ENCODE results near the gene TBL1XR1. TPM values are rescaled to one million over a fixed set of nuclear protein-coding genes. Genes with fewer than 3 reads are reported as not detected.

Gene TBL1XR1
- total RNA-seq, 1 experiment from 2014 or later = 180 TPM

DNA sequence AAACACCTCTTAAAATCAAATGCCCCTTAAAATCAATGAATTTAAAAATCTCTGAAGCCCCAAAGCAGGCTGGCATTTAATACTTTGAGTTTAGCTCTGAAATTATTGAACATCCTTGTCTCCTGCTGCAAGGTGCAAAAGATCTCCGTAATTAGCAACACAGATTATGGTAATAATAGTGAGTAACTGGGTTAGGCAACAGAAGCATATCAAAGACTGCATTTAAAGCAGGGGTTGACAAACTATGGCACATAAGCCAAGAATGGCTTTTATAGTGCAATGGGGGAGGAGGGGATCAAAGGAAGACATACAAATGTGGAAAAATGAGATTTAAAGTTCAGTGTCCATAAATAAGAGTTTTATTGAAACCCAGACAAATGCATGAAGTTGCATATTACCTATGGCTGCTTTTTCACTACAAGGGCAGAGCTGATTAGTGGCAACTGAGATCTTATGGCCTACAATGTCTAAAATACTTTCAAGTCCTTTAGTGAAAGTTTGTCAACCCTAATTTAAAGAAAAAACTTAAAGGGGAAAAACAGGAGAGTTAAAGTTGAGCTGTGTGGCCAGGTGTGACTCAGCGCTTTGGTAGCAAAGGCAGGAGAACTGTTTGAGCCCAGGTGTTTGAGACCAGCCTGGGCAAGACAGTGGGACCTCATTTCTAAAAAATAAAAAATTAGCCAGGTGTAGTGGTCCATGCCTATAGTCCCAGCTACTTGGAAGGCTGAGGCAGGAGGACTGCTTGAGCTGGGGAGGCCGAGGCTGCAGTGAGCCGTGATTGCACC is 157.6 kb downstream of the TBL1XR1 start:
- Histone ChIP-seq H3K9ac (ENCODE audit: low read length) (peak overlapping the region; percentile 27), H3K36me3 (ENCODE audit: control insufficient read depth in 1 of 2, insufficient read depth in 2 of 2, low read length in 2 of 2) (peaks cover 5 to 19% of the 10 kb centered on the region in 2 experiments; a peak in 3 of 4 replicates), H2AFZ (ENCODE audit: low read depth, low read length, poor library complexity, severe bottlenecking) (no peak overlapping the region), H3K27ac (ENCODE audit: low read depth, low read length) (peak overlapping the region; percentile 33; the same call in 1 of the 2 replicates), H3K79me2 (ENCODE audit: insufficient read depth, low read length) (peaks cover 8% of the 10 kb centered on the region), H3K4me1 (ENCODE audit: control insufficient read depth in 1 of 2, insufficient read depth in 2 of 2, low read length in 2 of 2) (peaks cover 9 to 39% of the 10 kb centered on the region in 2 experiments), H3K9me2 (ENCODE audit: insufficient read depth) (0 out of 2 replicates have a peak, but pooled peaks cover 3% of the 10 kb centered on the region), H3K4me2 (ENCODE audit: low read length) (peak overlapping the region; percentile 22), H3K27me3 (ENCODE audit: insufficient read depth, low read length) (no peaks in the 10 kb centered on the region), H3K9me3 (ENCODE audit: control insufficient read depth in 1 of 2, insufficient read depth in 1 of 2, low read depth in 1 of 2, low read length in 2 of 2) (no peaks in the 10 kb centered on the region), H4K20me1 (ENCODE audit: insufficient read depth) (no peaks in the 10 kb centered on the region), H3K4me3 (replicated peaks in 1 of 2; ENCODE audit: low read depth in 1 of 2, low read length in 2 of 2) (no peak overlapping the region)
- peak; percentile 64 for ATAC-seq
- no peak for DNase-seq (ENCODE audit: low read depth, low spot score)
- intact Hi-C loops (cut with micrococcal nuclease) = no loop called here
- ChIA-PET RAD21 (ENCODE audit: low non-redundant PET in 1 of 2, low total read pairs in 2 of 2, uncharacterized antibody in 2 of 2, unreplicated experiment in 2 of 2) (no interaction called here), CTCF (no interaction called here), POLR2A (no interaction called here)
- BruUV-seq (replicated peaks) = no TSS peak
- TF ChIP-seq EZH2phosphoT487 (IDR thresholded peaks at IDR 0.05; ENCODE audit: borderline replicate concordance) = no peak
- TF ChIP-seq SP1 (IDR thresholded peaks at IDR 0.05; ENCODE audit: low read depth) = no peak
- no peak for TF ChIP-seq CBX3 (IDR thresholded peaks at IDR 0.05; ENCODE audit: low read depth)

DNA sequence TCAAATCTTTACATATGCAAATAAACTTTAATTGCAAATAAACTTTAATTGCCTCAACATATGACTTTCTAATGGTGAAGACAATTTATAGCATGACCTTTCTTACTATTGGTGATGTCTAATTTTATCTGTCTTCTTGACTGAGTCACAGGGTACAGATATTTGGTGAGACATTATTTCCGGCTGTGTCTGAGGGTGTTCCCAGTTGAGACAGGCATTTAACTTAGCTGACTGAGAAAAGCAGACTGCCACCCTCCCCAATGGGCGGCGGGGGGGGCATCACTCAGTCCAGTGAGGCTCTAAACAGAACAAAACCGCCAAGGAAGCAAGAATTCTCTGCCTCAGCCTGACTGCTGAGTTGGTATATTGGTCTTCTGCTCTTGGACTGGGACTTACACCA is 160.0 kb downstream of the TBL1XR1 start:
- peaks cover 8% of the 10 kb centered on the region for H3K79me2 ChIP-seq (ENCODE audit: insufficient read depth, low read length)
- TF ChIP-seq ELF1 (IDR thresholded peaks at IDR 0.05; ENCODE audit: borderline replicate concordance, low read depth) (no peak), EZH2 (IDR thresholded peaks at IDR 0.05) (no peak), ZNF274 (IDR thresholded peaks at IDR 0.05; ENCODE audit: low read depth, low read length) (no peak), FOSL1 (IDR thresholded peaks at IDR 0.05; ENCODE audit: low read depth) (no peak), SRF (IDR thresholded peaks at IDR 0.05; ENCODE audit: low read depth) (no peak), SP1 (IDR thresholded peaks at IDR 0.05; ENCODE audit: low read depth) (no peak), RAD21 (IDR thresholded peaks at IDR 0.05; ENCODE audit: low read depth) (no peak)
- TF ChIP-seq, protein P1, sequence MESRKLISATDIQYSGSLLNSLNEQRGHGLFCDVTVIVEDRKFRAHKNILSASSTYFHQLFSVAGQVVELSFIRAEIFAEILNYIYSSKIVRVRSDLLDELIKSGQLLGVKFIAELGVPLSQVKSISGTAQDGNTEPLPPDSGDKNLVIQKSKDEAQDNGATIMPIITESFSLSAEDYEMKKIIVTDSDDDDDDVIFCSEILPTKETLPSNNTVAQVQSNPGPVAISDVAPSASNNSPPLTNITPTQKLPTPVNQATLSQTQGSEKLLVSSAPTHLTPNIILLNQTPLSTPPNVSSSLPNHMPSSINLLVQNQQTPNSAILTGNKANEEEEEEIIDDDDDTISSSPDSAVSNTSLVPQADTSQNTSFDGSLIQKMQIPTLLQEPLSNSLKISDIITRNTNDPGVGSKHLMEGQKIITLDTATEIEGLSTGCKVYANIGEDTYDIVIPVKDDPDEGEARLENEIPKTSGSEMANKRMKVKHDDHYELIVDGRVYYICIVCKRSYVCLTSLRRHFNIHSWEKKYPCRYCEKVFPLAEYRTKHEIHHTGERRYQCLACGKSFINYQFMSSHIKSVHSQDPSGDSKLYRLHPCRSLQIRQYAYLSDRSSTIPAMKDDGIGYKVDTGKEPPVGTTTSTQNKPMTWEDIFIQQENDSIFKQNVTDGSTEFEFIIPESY (IDR thresholded peaks at IDR 0.05; ENCODE audit: extremely low read depth, insufficient replicate concordance, low read length) = no peak
- TF ChIP-seq, protein P2, sequence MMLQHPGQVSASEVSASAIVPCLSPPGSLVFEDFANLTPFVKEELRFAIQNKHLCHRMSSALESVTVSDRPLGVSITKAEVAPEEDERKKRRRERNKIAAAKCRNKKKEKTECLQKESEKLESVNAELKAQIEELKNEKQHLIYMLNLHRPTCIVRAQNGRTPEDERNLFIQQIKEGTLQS (IDR thresholded peaks at IDR 0.05) = no peak

More for the DNA sequence above, 160.0 kb downstream of the TBL1XR1 start:
- POLR2A ChIA-PET = no interaction called here
- Histone ChIP-seq H3K27ac (ENCODE audit: low read depth, low read length) (no peak overlapping the region), H3K36me3 (ENCODE audit: control insufficient read depth in 1 of 2, insufficient read depth in 2 of 2, low read length in 2 of 2) (peaks cover 12 to 27% of the 10 kb centered on the region in 2 experiments), H3K9ac (ENCODE audit: low read length) (no peak overlapping the region), H2AFZ (ENCODE audit: low read depth, low read length, poor library complexity, severe bottlenecking) (no peak overlapping the region), H3K9me2 (ENCODE audit: insufficient read depth) (0 out of 2 replicates have a peak, but pooled peaks cover 3% of the 10 kb centered on the region), H4K20me1 (ENCODE audit: insufficient read depth) (0 out of 2 replicates have a peak, but pooled peaks cover 2% of the 10 kb centered on the region), H3K9me3 (ENCODE audit: control insufficient read depth in 1 of 2, insufficient read depth in 1 of 2, low read depth in 1 of 2, low read length in 2 of 2) (no peaks in the 10 kb centered on the region), H3K4me2 (ENCODE audit: low read length) (peak overlapping the region; percentile 7; the same call in 1 of the 2 replicates), H3K4me3 (replicated peaks in 1 of 2; ENCODE audit: low read depth in 1 of 2, low read length in 2 of 2) (no peak overlapping the region), H3K27me3 (ENCODE audit: insufficient read depth, low read length) (no peaks in the 10 kb centered on the region), H3K4me1 (ENCODE audit: control insufficient read depth in 1 of 2, insufficient read depth in 2 of 2, low read length in 2 of 2) (peaks cover 9 to 39% of the 10 kb centered on the region in 2 experiments)
- BruUV-seq (replicated peaks) = no TSS peak
- DNase-seq (ENCODE audit: low read depth, low spot score) = no peak
- intact Hi-C loops (cut with micrococcal nuclease) = no loop called here
- RAD21 ChIA-PET (ENCODE audit: low non-redundant PET in 1 of 2, low total read pairs in 2 of 2, uncharacterized antibody in 2 of 2, unreplicated experiment in 2 of 2) = no interaction called here
- ATAC-seq = no peak
- CTCF ChIA-PET = no interaction called here

Data from HCT116 (cell line).